Measurements from ENCODE around the gene ZSWIM6. TPM values are rescaled to one million over a fixed set of nuclear protein-coding genes. Genes with fewer than 3 reads are reported as not detected.
A peak's percentile ranks its signal among the peaks of the same experiment; 100 is the strongest.

ZSWIM6 gene
- total RNA-seq, 1 experiment from 2014 or later: 13.2 TPM

DNA sequence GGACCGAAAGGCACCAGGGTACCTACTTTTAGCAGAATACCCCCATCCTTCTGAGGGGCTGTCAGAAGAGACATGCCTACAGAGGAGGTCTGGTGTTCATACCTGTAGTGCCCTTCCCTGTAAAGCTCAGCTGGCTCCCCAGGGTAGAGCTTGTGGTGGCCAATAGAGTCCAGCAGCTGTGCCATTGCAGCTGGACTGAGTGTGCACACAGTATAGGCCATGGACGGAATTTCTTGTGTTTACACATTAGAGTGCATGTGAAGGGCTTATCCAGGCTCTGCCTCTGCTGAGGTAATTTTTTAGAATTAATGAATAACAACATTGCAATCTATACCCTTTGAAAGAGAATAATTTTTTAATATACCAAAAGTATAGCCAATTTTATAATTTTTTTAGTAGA, 191.0 kb downstream of the ZSWIM6 start:
- no peak overlapping the region for H3K4me3 Mint-ChIP-seq (ENCODE audit: low read depth, unreplicated experiment)
- intact Hi-C loops (cut with micrococcal nuclease; ENCODE audit: unreplicated experiment): loop anchor here (10.0 kb wide), 1 partner anchor 468 kb away; no protein-coding TSS in a partner anchor
- BruUV-seq (replicated peaks): no TSS peak
- CTCF ChIA-PET: no interaction called here
- no peaks in the 10 kb centered on the region for H3K9me3 Mint-ChIP-seq (ENCODE audit: low read depth, unreplicated experiment)
- TF ChIP-seq, protein P1, sequence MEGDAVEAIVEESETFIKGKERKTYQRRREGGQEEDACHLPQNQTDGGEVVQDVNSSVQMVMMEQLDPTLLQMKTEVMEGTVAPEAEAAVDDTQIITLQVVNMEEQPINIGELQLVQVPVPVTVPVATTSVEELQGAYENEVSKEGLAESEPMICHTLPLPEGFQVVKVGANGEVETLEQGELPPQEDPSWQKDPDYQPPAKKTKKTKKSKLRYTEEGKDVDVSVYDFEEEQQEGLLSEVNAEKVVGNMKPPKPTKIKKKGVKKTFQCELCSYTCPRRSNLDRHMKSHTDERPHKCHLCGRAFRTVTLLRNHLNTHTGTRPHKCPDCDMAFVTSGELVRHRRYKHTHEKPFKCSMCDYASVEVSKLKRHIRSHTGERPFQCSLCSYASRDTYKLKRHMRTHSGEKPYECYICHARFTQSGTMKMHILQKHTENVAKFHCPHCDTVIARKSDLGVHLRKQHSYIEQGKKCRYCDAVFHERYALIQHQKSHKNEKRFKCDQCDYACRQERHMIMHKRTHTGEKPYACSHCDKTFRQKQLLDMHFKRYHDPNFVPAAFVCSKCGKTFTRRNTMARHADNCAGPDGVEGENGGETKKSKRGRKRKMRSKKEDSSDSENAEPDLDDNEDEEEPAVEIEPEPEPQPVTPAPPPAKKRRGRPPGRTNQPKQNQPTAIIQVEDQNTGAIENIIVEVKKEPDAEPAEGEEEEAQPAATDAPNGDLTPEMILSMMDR (IDR thresholded peaks at IDR 0.05; ENCODE audit: unreplicated experiment): no peak
- no peaks in the 10 kb centered on the region for H3K27me3 Mint-ChIP-seq (ENCODE audit: unreplicated experiment)
- H3K27ac Mint-ChIP-seq (ENCODE audit: unreplicated experiment): no peak overlapping the region
- DNase-seq: no peak
- H3K4me1 Mint-ChIP-seq (ENCODE audit: low read depth, unreplicated experiment): peaks cover 27% of the 10 kb centered on the region
- H3K36me3 Mint-ChIP-seq (ENCODE audit: insufficient read depth, unreplicated experiment): peaks cover 10% of the 10 kb centered on the region

DNA sequence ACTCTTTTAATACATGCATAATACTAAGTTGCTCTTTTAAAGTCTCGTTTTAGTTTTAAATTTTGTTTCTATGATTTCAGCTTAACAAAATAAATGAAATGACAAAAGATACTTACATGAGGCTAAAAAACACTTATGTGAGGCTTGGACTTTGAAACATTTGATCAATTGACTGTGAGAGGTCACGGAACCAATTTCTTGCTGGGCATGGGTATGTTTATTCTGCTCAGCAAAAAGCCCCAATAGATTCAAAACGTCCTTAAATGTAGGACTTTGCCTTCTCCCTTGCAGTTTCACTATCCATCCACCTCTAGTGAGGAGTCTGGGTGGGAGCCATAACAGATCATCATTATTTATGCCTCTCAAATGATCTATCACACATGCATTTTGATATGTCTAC, 191.9 kb downstream of the ZSWIM6 start:
- TF ChIP-seq, protein P1 (IDR thresholded peaks at IDR 0.05; ENCODE audit: unreplicated experiment): no peak
- peaks cover 10% of the 10 kb centered on the region for H3K36me3 Mint-ChIP-seq (ENCODE audit: insufficient read depth, unreplicated experiment)
- BruUV-seq (replicated peaks): no TSS peak
- peaks cover 27% of the 10 kb centered on the region for H3K4me1 Mint-ChIP-seq (ENCODE audit: low read depth, unreplicated experiment)
- H3K4me3 Mint-ChIP-seq (ENCODE audit: low read depth, unreplicated experiment): no peak overlapping the region
- peak overlapping the region; percentile 40 for H3K27ac Mint-ChIP-seq (ENCODE audit: unreplicated experiment)
- H3K9me3 Mint-ChIP-seq (ENCODE audit: low read depth, unreplicated experiment): no peaks in the 10 kb centered on the region
- H3K27me3 Mint-ChIP-seq (ENCODE audit: unreplicated experiment): no peaks in the 10 kb centered on the region
- CTCF ChIA-PET: no interaction called here
- intact Hi-C loops (cut with micrococcal nuclease; ENCODE audit: unreplicated experiment): loop anchor here (10.0 kb wide), 1 partner anchor 469 kb away; no protein-coding TSS in a partner anchor
- DNase-seq: no peak

DNA sequence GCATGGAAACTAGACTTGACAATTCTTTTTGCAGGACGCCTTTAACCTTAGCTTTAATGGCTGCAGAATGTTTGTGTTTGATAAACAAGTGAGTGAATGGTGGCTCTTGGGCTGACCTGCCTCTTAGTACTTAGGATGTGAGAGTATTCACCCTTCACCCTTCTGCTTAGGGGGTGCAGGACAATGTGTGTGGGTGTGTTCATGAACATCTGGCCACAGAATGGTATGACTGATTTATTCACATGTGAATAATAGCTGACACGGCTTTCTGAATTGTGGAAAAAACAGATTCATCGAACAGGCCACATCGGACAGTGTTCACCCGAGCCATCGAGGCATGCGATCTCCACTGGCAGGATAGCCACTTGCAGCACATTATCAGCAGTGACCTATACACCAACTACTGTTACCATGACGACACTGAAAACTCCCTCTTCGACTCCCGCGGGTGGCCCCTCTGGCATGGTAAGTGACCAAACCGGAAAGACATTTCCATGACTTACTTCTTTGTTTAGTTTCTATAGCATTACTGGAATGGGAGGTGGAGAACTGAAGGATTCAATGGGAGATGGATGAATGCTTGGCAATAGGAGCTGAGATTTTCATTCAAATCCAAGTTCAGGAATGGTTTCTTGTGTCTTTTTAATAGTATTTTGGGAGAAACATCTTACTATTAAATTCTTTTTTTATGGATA, 193.6 kb downstream of the ZSWIM6 start:
- Mint-ChIP-seq H3K27ac (ENCODE audit: unreplicated experiment) (peak overlapping the region; percentile 80), H3K27me3 (ENCODE audit: unreplicated experiment) (no peaks in the 10 kb centered on the region), H3K4me1 (ENCODE audit: low read depth, unreplicated experiment) (peaks cover 27% of the 10 kb centered on the region), H3K9me3 (ENCODE audit: low read depth, unreplicated experiment) (no peaks in the 10 kb centered on the region), H3K36me3 (ENCODE audit: insufficient read depth, unreplicated experiment) (peaks cover 16% of the 10 kb centered on the region), H3K4me3 (ENCODE audit: low read depth, unreplicated experiment) (peak overlapping the region; percentile 30)
- intact Hi-C loops (cut with micrococcal nuclease; ENCODE audit: unreplicated experiment): loop anchor here (10.0 kb wide), 1 partner anchor 471 kb away; no protein-coding TSS in a partner anchor
- peak; percentile 85 for DNase-seq
- BruUV-seq (replicated peaks): no TSS peak
- CTCF ChIA-PET: no interaction called here
- TF ChIP-seq, protein P1 (IDR thresholded peaks at IDR 0.05; ENCODE audit: unreplicated experiment): no peak

DNA sequence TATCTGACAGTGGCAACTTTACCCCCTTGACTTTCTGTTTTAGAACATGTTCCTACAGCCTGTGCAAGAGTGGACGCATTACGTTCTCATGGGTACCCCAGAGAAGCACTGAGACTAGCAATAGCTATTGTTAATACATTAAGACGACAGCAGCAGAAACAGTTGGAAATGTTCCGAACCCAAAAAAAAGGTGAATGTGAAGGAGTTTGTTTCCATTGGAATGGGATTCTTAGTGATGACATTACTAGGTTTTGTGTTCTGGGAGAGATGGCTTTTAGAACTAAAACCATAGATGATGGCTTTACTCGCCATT, 194.1 kb downstream of the ZSWIM6 start:
- Mint-ChIP-seq H3K36me3 (ENCODE audit: insufficient read depth, unreplicated experiment) (peaks cover 18% of the 10 kb centered on the region), H3K27ac (ENCODE audit: unreplicated experiment) (peak overlapping the region; percentile 80), H3K9me3 (ENCODE audit: low read depth, unreplicated experiment) (no peaks in the 10 kb centered on the region), H3K4me1 (ENCODE audit: low read depth, unreplicated experiment) (peaks cover 27% of the 10 kb centered on the region), H3K27me3 (ENCODE audit: unreplicated experiment) (no peaks in the 10 kb centered on the region), H3K4me3 (ENCODE audit: low read depth, unreplicated experiment) (peak overlapping the region; percentile 30)
- DNase-seq: no peak
- intact Hi-C loops (cut with micrococcal nuclease; ENCODE audit: unreplicated experiment): loop anchor here (10.0 kb wide), 1 partner anchor 471 kb away; no protein-coding TSS in a partner anchor
- no TSS peak for BruUV-seq (replicated peaks)
- TF ChIP-seq, protein P1 (IDR thresholded peaks at IDR 0.05; ENCODE audit: unreplicated experiment): no peak
- CTCF ChIA-PET: interaction anchor here (1.0 kb wide), 1 partner anchor 61 kb away, joined by 6 read pairs; no protein-coding TSS in a partner anchor
